Small intestine (tissue), 16 donors: ENCODE measurements around the gene CARD14. TPM values are rescaled to one million over a fixed set of nuclear protein-coding genes. Genes with fewer than 3 reads are reported as not detected.
A peak's percentile ranks its signal among the peaks of the same experiment; 100 is the strongest.

ENCODE experiments used
- DNase-seq, 2 donors: peaks; one replicate each; pipeline versions ENCODE4 v3.0.0 to v3.0.0-alpha.2; 2013
- FAIRE-seq: peaks from 2 replicates; lab custom pipeline; 2012; peaks lifted over from hg19 to GRCh38; lab: Jason Lieb, UNC
- H3K27ac ChIP-seq, 3 donors: one replicate each; pipeline ENCODE4 v1.5.1; 2013; ENCODE audit warnings: low read length in 2 of 3, mild to moderate bottlenecking in 2 of 3, control low read depth in 1 of 3, inconsistent platforms in 1 of 3, low read depth in 1 of 3, moderate library complexity in 1 of 3
- H3K27me3 ChIP-seq, 3 donors: one replicate each; pipeline ENCODE4 v1.6.1; 2013; ENCODE audit warnings: low read length in 3 of 3, inconsistent platforms in 1 of 3; ENCODE audit not compliant: control insufficient read depth in 3 of 3, insufficient read depth in 3 of 3
- H3K36me3 ChIP-seq, 3 donors: one replicate each; pipeline ENCODE4 v1.6.1; 2013; ENCODE audit warnings: low read length in 3 of 3, inconsistent platforms in 1 of 3, low read depth in 1 of 3, mild to moderate bottlenecking in 1 of 3, moderate library complexity in 1 of 3; ENCODE audit not compliant: control insufficient read depth in 3 of 3, insufficient read depth in 2 of 3
- H3K4me1 ChIP-seq, 3 donors: one replicate each; pipeline ENCODE4 v1.6.1; 2013; ENCODE audit warnings: low read length in 2 of 3, inconsistent platforms in 1 of 3, low read depth in 1 of 3, mild to moderate bottlenecking in 1 of 3, moderate library complexity in 1 of 3; ENCODE audit not compliant: control insufficient read depth in 3 of 3, insufficient read depth in 2 of 3
- H3K4me3 ChIP-seq, 3 donors: one replicate each; pipeline ENCODE4 v1.5.1; 2013; ENCODE audit warnings: low read length in 3 of 3, control low read depth in 1 of 3, inconsistent platforms in 1 of 3, low read depth in 1 of 3, mild to moderate bottlenecking in 1 of 3, moderate library complexity in 1 of 3
- H3K9me3 ChIP-seq, 2 donors: one replicate each; pipeline ENCODE4 v1.6.1; 2013; ENCODE audit warnings: low read depth in 1 of 2, low read length in 1 of 2; ENCODE audit not compliant: control insufficient read depth in 2 of 2, insufficient read depth in 1 of 2
- WGBS, 3 donors: extraction: QIAGEN DNeasy Blood & Tissue Kit; methylation state at CpG; one replicate each; pipeline ENCODE4 v1.1.7; 2013; 5-methylcytosine and 5-hydroxymethylcytosine counted together
- long read RNA-seq, 10 donors: transcript quantifications; one replicate each; lab custom pipeline, GENCODE V29; 2026
- polyA plus RNA-seq, 4 donors: library from polyadenylated mRNA; stranded (reverse) in 3 of 4; unstranded in 1 of 4; fragments of 200-250 nt in 3 of 4; fragments of 120-200 nt in 1 of 4; gene quantifications; one replicate each; pipeline versions ENCODE4 v1.2.1 to v1.2.3, GENCODE V29; 2013
- donor health status: healthy with polysubstance abuse.
- donor health status: control.
- donor health status: control.
- donor health status: Bipolar disorder and iron deficiency.
- donor health status: healthy.

Gene CARD14
- 1 to 10 TPM in 3 of 4 donors, under 1 TPM in 1; 0.81 to 3.1 (median 1.5) TPM for polyA plus RNA-seq
- long read RNA-seq, donor 1, result 0 reads
- long read RNA-seq, donor 2, partial matches to known transcripts, result 17 of 52 reads
- long read RNA-seq, donor 2, other reads (novel, unspliced or antisense), result 35 of 52 reads
- long read RNA-seq, donor 3, result 0 reads
- long read RNA-seq, donor 4, result 0 reads
- long read RNA-seq, donor 5, result 0 reads
- long read RNA-seq, donor 6, result 0 reads
- long read RNA-seq, donor 7, result 0 reads
- long read RNA-seq, donor 8, result 0 reads
- long read RNA-seq, donor 9, result 0 reads
- long read RNA-seq, donor 10, result 0 reads

GRCh38 chr17:80169784-80170500, at the start of gene CARD14:
Gene CARD14 (plus strand): TSS chr17:80170030. CDS start chr17:80181439, 11,409 bp downstream.
- no peak for DNase-seq
- H3K4me1 ChIP-seq, result no peaks in the 10 kb centered on the region
- H3K27me3 ChIP-seq, result peaks cover 0 to 6% (median 0%) of the 10 kb centered on the region in 3 donors
- H3K27ac ChIP-seq, result no peak within 1 kb of the TSS
- no peak for FAIRE-seq
- peaks cover 0 to 4% of the 10 kb centered on the region in 2 donors for H3K9me3 ChIP-seq
- H3K36me3 ChIP-seq, result no peaks in the 10 kb centered on the region
- WGBS, 3 donors, result 63 to 71% (median 67%) methylated on average over 19 of the region's 19 CpGs
- no peak within 1 kb of the TSS for H3K4me3 ChIP-seq

GRCh38 chr17:80122026-80122575, 47.7 kb upstream of the CARD14 start:
- FAIRE-seq, result no peak
- WGBS, 3 donors, result 88 to 90% (median 89%) methylated on average over 17 of the region's 17 CpGs

GRCh38 chr17:80122926-80123505, 46.8 kb upstream of the CARD14 start:
- no peak overlapping the region for H3K27ac ChIP-seq
- DNase-seq (no peak), FAIRE-seq (no peak)
- peaks cover 0 to 4% (median 2%) of the 10 kb centered on the region in 3 donors for H3K27me3 ChIP-seq
- peaks cover 0 to 12% (median 0%) of the 10 kb centered on the region in 3 donors for H3K36me3 ChIP-seq
- no peak overlapping the region for H3K4me3 ChIP-seq
- peaks cover 0 to 4% (median 0%) of the 10 kb centered on the region in 3 donors for H3K4me1 ChIP-seq
- 81 to 91% (median 85%) methylated on average over 6 of the region's 6 CpGs for WGBS, 3 donors
- no peaks in the 10 kb centered on the region for H3K9me3 ChIP-seq

More at GRCh38 chr17:80122026-80122575, 47.7 kb upstream of the CARD14 start:
- no peaks in the 10 kb centered on the region for H3K9me3 ChIP-seq
- H3K27ac ChIP-seq, result no peak overlapping the region
- peaks cover 0 to 4% (median 0%) of the 10 kb centered on the region in 3 donors for H3K4me1 ChIP-seq
- peaks cover 0 to 4% (median 2%) of the 10 kb centered on the region in 3 donors for H3K27me3 ChIP-seq
- no peak overlapping the region for H3K4me3 ChIP-seq
- H3K36me3 ChIP-seq, result peaks cover 0 to 20% (median 0%) of the 10 kb centered on the region in 3 donors
- DNase-seq, result no peak

GRCh38 chr17:80123791-80124190, 46.0 kb upstream of the CARD14 start:
- Histone ChIP-seq H3K27ac (no peak overlapping the region), H3K4me1 (peaks cover 0 to 4% (median 0%) of the 10 kb centered on the region in 3 donors), H3K9me3 (no peaks in the 10 kb centered on the region), H3K27me3 (peaks cover 0 to 4% (median 2%) of the 10 kb centered on the region in 3 donors), H3K4me3 (no peak overlapping the region), H3K36me3 (peaks cover 0 to 5% (median 0%) of the 10 kb centered on the region in 3 donors)
- DNase-seq (no peak), FAIRE-seq (no peak)
- 75 to 79% (median 78%) methylated on average over 15 of the region's 15 CpGs for WGBS, 3 donors

- DNase-seq (peak; percentile 39 to 61), FAIRE-seq (no peak)
- Histone ChIP-seq H3K27me3 (peaks cover 0 to 4% (median 2%) of the 10 kb centered on the region in 3 donors), H3K4me3 (no peak overlapping the region), H3K4me1 (peaks cover 0 to 4% (median 0%) of the 10 kb centered on the region in 3 donors), H3K9me3 (no peaks in the 10 kb centered on the region), H3K27ac (no peak overlapping the region), H3K36me3 (peaks cover 0 to 4% (median 0%) of the 10 kb centered on the region in 3 donors)
- 47 to 62% (median 58%) methylated on average over 15 of the region's 15 CpGs for WGBS, 3 donors
Measured at GRCh38 chr17:80124351-80124981, 45.4 kb upstream of the CARD14 start.

GRCh38 chr17:80125656-80126448, 44.0 kb upstream of the CARD14 start:
- peaks cover 0 to 4% (median 2%) of the 10 kb centered on the region in 3 donors for H3K27me3 ChIP-seq
- DNase-seq (no peak), FAIRE-seq (no peak)
- 66 to 70% (median 67%) methylated on average over 14 of the region's 14 CpGs for WGBS, 3 donors
- H3K36me3 ChIP-seq, result no peaks in the 10 kb centered on the region
- H3K27ac ChIP-seq, result no peak overlapping the region
- no peak overlapping the region for H3K4me3 ChIP-seq
- peaks cover 0 to 4% (median 0%) of the 10 kb centered on the region in 3 donors for H3K4me1 ChIP-seq
- no peaks in the 10 kb centered on the region for H3K9me3 ChIP-seq

GRCh38 chr17:80126449-80126715, 43.4 kb upstream of the CARD14 start:
- Histone ChIP-seq H3K4me3 (no peak overlapping the region), H3K4me1 (peaks cover 0 to 4% (median 0%) of the 10 kb centered on the region in 3 donors), H3K27me3 (peaks cover 0 to 4% (median 2%) of the 10 kb centered on the region in 3 donors), H3K27ac (no peak overlapping the region), H3K36me3 (no peaks in the 10 kb centered on the region), H3K9me3 (no peaks in the 10 kb centered on the region)
- 62 to 72% (median 64%) methylated on average over 3 of the region's 3 CpGs for WGBS, 3 donors
- FAIRE-seq (no peak), DNase-seq (no peak)
